ENCODE results near the gene ABLIM1.

The ABLIM1 gene

GRCh38 chr10:114385557-114385956 is 272.5 kb downstream of the ABLIM1 start:
- no peak for TF ChIP-seq CTCF (IDR thresholded peaks at IDR 0.05; ENCODE audit: borderline replicate concordance, insufficient read depth, low read depth, low read length)
- H3K4me3 ChIP-seq (ENCODE audit: low read depth, low read length) = no peak overlapping the region

- TF ChIP-seq CTCF (IDR thresholded peaks at IDR 0.05; ENCODE audit: borderline replicate concordance, insufficient read depth, low read depth, low read length) = no peak
- no peak overlapping the region for H3K4me3 ChIP-seq (ENCODE audit: low read depth, low read length)
Measured at GRCh38 chr10:114384601-114385000, 273.5 kb downstream of the ABLIM1 start.

- TF ChIP-seq CTCF (IDR thresholded peaks at IDR 0.05; ENCODE audit: borderline replicate concordance, insufficient read depth, low read depth, low read length) = no peak
- no peak overlapping the region for H3K4me3 ChIP-seq (ENCODE audit: low read depth, low read length)
Measured at GRCh38 chr10:114384181-114384580, 273.9 kb downstream of the ABLIM1 start.

Measured in GM12875 (cell line).